ENCODE results near the gene SPX. TPM values are rescaled to one million over a fixed set of nuclear protein-coding genes. Genes with fewer than 3 reads are reported as not detected.

The SPX gene
- 0.89 and 1.9 TPM in 2 replicates for total RNA-seq

GRCh38 chr12:21526053-21526452 lies at the start of gene SPX:
Gene SPX, plus strand, starts transcription at chr12:21526296. Its CDS starts 177 bp downstream, at chr12:21526473.

GRCh38 chr12:21501258-21502163 lies 24.6 kb upstream of the SPX start, which contains the start of the genes GOLT1B and RECQL:
Gene GOLT1B, plus strand, starts transcription at chr12:21501789. Its CDS starts 135 bp downstream, at chr12:21501924.
Gene RECQL, minus strand, starts transcription at chr12:21501635. Its CDS starts 2,065 bp downstream, at chr12:21499570.

Other genes starting within 250 kb of the SPX start
- gene SLCO1A2, start 191.4 kb upstream of the SPX start, total RNA-seq, result not detected in 2 replicates
- not detected in 2 replicates for gene IAPP, start 153.4 kb upstream of the SPX start, total RNA-seq
- 9.2 and 24.2 TPM in 2 replicates for gene PYROXD1, start 88.6 kb upstream of the SPX start, total RNA-seq
- 95.6 and 161 TPM in 2 replicates for gene RECQL, start 24.7 kb upstream of the SPX start, total RNA-seq
- 106 and 114 TPM in 2 replicates for gene GOLT1B, start 24.5 kb upstream of the SPX start, total RNA-seq
- gene GYS2, start 78.6 kb downstream of the SPX start, total RNA-seq, result not detected in 2 replicates
- 723 and 810 TPM in 2 replicates for gene LDHB, start 131.5 kb downstream of the SPX start, total RNA-seq
- 1.8 and 6.2 TPM in 2 replicates for gene KCNJ8, start 248.4 kb downstream of the SPX start, total RNA-seq